Measurements from ENCODE around the gene KL. TPM values are rescaled to one million over a fixed set of nuclear protein-coding genes. Genes with fewer than 3 reads are reported as not detected.

The KL gene
- total and polyA plus RNA-seq, 10 of the 15 experiments (the other 5 are each of a cell fraction or from before 2014, with no cell fraction given) = 0.08 to 2.1 (median 1.4) TPM

- Histone ChIP-seq H3K36me3 (ENCODE audit: control insufficient read depth in 2 of 2, insufficient read depth in 2 of 2, low read length in 1 of 2) (no peaks in the 10 kb centered on the region), H3K79me2 (ENCODE audit: control insufficient read depth, insufficient read depth, low read length) (no peaks in the 10 kb centered on the region), H3K4me2 (ENCODE audit: control insufficient read depth, insufficient read depth) (no peak overlapping the region), H3K9ac (ENCODE audit: control insufficient read depth, insufficient read depth, low read length) (no peak overlapping the region), H3K27ac (ENCODE audit: control insufficient read depth, insufficient read depth) (no peak overlapping the region), H4K20me1 (ENCODE audit: control insufficient read depth, insufficient read depth) (no peaks in the 10 kb centered on the region), H3K4me1 (ENCODE audit: control insufficient read depth, insufficient read depth, low read length) (no peaks in the 10 kb centered on the region), H3K27me3 (replicated peaks in 1 of 2; ENCODE audit: control insufficient read depth in 2 of 2, insufficient read depth in 2 of 2, low read length in 1 of 2) (no peaks in the 10 kb centered on the region), H2AFZ (ENCODE audit: control insufficient read depth, low read depth, low read length) (no peak overlapping the region), H3K9me3 (replicated peaks; ENCODE audit: control insufficient read depth, insufficient read depth, low read length) (peaks cover 8% of the 10 kb centered on the region), H3K4me3 (no peak overlapping the region)
- no TSS peak for BruUV-seq (replicated peaks)
- ChIA-PET RAD21 (ENCODE audit: unreplicated experiment) (no interaction called here), POLR2A (no interaction called here), SMC1A (ENCODE audit: uncharacterized antibody, unreplicated experiment) (interaction anchor here (1.8 kb wide), 1 partner anchor 39 kb away, joined by 4 read pairs; no protein-coding TSS in a partner anchor), CTCF (interaction anchor here (0.7 kb wide), 1 partner anchor 358 kb away, joined by 3 read pairs; no protein-coding TSS in a partner anchor)
- 49% methylated on average over 3 of the region's 3 CpGs for WGBS (ENCODE audit: insufficient coverage, insufficient replicate concordance, low lambda C conversion rate, missing lambda C conversion rate)
- intact Hi-C loops (cut with micrococcal nuclease; ENCODE audit: unreplicated experiment) = no loop called here
- ATAC-seq (no peak), FAIRE-seq (no peak), DNase-seq (ENCODE audit: low read depth, low spot score) (no peak)
- in situ Hi-C loops (cut with MboI) = no loop called here
- no peak for TF ChIP-seq CBFB (IDR thresholded peaks at IDR 0.05; ENCODE audit: low read depth)
- TF ChIP-seq ZBED1 (IDR thresholded peaks at IDR 0.05; ENCODE audit: borderline replicate concordance) = no peak
- TF ChIP-seq IRF3 (IDR thresholded peaks at IDR 0.05) = no peak
- TF ChIP-seq SPI1 (IDR thresholded peaks at IDR 0.05; ENCODE audit: borderline replicate concordance, insufficient read depth, low read depth, low read length) = no peak
- no peak for TF ChIP-seq DPF2 (IDR thresholded peaks at IDR 0.05)
- TF ChIP-seq, protein P1, sequence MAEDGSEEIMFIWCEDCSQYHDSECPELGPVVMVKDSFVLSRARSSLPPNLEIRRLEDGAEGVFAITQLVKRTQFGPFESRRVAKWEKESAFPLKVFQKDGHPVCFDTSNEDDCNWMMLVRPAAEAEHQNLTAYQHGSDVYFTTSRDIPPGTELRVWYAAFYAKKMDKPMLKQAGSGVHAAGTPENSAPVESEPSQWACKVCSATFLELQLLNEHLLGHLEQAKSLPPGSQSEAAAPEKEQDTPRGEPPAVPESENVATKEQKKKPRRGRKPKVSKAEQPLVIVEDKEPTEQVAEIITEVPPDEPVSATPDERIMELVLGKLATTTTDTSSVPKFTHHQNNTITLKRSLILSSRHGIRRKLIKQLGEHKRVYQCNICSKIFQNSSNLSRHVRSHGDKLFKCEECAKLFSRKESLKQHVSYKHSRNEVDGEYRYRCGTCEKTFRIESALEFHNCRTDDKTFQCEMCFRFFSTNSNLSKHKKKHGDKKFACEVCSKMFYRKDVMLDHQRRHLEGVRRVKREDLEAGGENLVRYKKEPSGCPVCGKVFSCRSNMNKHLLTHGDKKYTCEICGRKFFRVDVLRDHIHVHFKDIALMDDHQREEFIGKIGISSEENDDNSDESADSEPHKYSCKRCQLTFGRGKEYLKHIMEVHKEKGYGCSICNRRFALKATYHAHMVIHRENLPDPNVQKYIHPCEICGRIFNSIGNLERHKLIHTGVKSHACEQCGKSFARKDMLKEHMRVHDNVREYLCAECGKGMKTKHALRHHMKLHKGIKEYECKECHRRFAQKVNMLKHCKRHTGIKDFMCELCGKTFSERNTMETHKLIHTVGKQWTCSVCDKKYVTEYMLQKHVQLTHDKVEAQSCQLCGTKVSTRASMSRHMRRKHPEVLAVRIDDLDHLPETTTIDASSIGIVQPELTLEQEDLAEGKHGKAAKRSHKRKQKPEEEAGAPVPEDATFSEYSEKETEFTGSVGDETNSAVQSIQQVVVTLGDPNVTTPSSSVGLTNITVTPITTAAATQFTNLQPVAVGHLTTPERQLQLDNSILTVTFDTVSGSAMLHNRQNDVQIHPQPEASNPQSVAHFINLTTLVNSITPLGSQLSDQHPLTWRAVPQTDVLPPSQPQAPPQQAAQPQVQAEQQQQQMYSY (CRISPR knock-in tag; IDR thresholded peaks at IDR 0.05) = no peak
- no peak for TF ChIP-seq IRF5 (IDR thresholded peaks at IDR 0.05; ENCODE audit: borderline replicate concordance)
- TF ChIP-seq FOXK2 (IDR thresholded peaks at IDR 0.05) = no peak
- TF ChIP-seq, protein P2, sequence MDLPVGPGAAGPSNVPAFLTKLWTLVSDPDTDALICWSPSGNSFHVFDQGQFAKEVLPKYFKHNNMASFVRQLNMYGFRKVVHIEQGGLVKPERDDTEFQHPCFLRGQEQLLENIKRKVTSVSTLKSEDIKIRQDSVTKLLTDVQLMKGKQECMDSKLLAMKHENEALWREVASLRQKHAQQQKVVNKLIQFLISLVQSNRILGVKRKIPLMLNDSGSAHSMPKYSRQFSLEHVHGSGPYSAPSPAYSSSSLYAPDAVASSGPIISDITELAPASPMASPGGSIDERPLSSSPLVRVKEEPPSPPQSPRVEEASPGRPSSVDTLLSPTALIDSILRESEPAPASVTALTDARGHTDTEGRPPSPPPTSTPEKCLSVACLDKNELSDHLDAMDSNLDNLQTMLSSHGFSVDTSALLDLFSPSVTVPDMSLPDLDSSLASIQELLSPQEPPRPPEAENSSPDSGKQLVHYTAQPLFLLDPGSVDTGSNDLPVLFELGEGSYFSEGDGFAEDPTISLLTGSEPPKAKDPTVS (IDR thresholded peaks at IDR 0.05; ENCODE audit: low read depth, low read length) = no peak
- TF ChIP-seq POU2F2 (IDR thresholded peaks at IDR 0.05; ENCODE audit: borderline replicate concordance, low read depth, low read length) = no peak
- no peak for TF ChIP-seq RBBP5 (conservative IDR thresholded peaks at IDR 0.05)
- TF ChIP-seq HDGF (IDR thresholded peaks at IDR 0.05) = no peak
- TF ChIP-seq ASH2L (IDR thresholded peaks at IDR 0.05; ENCODE audit: borderline replicate concordance, low read depth) = no peak
- no peak for TF ChIP-seq RB1 (IDR thresholded peaks at IDR 0.05; ENCODE audit: borderline replicate concordance)
- TF ChIP-seq TCF3 (IDR thresholded peaks at IDR 0.05; ENCODE audit: borderline replicate concordance, insufficient read depth, low read depth, low read length) = no peak
- no peak for TF ChIP-seq GATAD2B (conservative IDR thresholded peaks at IDR 0.05; ENCODE audit: low read depth)
- no peak for TF ChIP-seq ZBTB33 (IDR thresholded peaks at IDR 0.05)
These were observed 8.3 kb upstream of the KL start for GRCh38 chr13:33007950-33008349.

All from GM12878 (cell line).